HepG2 (cell line): ENCODE data around the gene TACC2. TPM values are rescaled to one million over a fixed set of nuclear protein-coding genes. Genes with fewer than 3 reads are reported as not detected.

ENCODE experiments used
- BHLHE40 ChIP-seq: IDR thresholded peaks from 2 replicates; pipeline ENCODE4 v1.6.1; 2011; ENCODE audit warnings: low read length, improper control_type of control experiment
- ELF1 ChIP-seq: sonication (generic); formaldehyde crosslinking; IDR thresholded peaks from 2 replicates; pipeline ENCODE4 v1.4.0; 2020; ENCODE audit warnings: missing genetic modification reagents
- FOSL2 ChIP-seq: sonication (generic); formaldehyde crosslinking; IDR thresholded peaks from 2 replicates; pipeline ENCODE4 v1.4.0; 2020; ENCODE audit warnings: missing genetic modification reagents
- FOXA3 ChIP-seq: IDR thresholded peaks from 2 replicates; pipeline ENCODE4 v1.6.1; 2016; ENCODE audit warnings: missing genetic modification reagents, missing compliant biosample characterization
- HOMEZ ChIP-seq: IDR thresholded peaks from 2 replicates; pipeline ENCODE4 v1.6.1; 2016; ENCODE audit warnings: low read depth
- KMT2B ChIP-seq: IDR thresholded peaks from 2 replicates; pipeline ENCODE4 v1.6.1; 2016; ENCODE audit warnings: missing genetic modification reagents, missing compliant biosample characterization
- PHF8 ChIP-seq: sonication (generic); formaldehyde crosslinking; IDR thresholded peaks from 2 replicates; pipeline ENCODE4 v1.5.0; 2020; ENCODE audit warnings: missing genetic modification reagents
- PRDM10 ChIP-seq: sonication (generic); formaldehyde crosslinking; IDR thresholded peaks from 2 replicates; pipeline ENCODE4 v1.4.0; 2020; ENCODE audit warnings: low read depth, missing genetic modification reagents
- RARA ChIP-seq: IDR thresholded peaks from 2 replicates; pipeline ENCODE4 v1.6.1; 2016; ENCODE audit warnings: missing genetic modification reagents, missing compliant biosample characterization
- SALL1 ChIP-seq: sonication (generic); formaldehyde crosslinking; IDR thresholded peaks from 2 replicates; pipeline ENCODE4 v1.8.0; 2022; ENCODE audit warnings: mild to moderate bottlenecking, missing genetic modification reagents
- SOX5 ChIP-seq: IDR thresholded peaks from 2 replicates; pipeline ENCODE4 v1.6.1; 2016; ENCODE audit warnings: borderline replicate concordance
- TBL1XR1 ChIP-seq: fragments of 150-350 bp; IDR thresholded peaks from 2 replicates; pipeline ENCODE4 v1.6.1; 2014; ENCODE audit warnings: borderline replicate concordance, low read length; ENCODE audit not compliant: partially characterized antibody
- THAP11 ChIP-seq: IDR thresholded peaks from 2 replicates; pipeline ENCODE4 v1.6.1; 2016; ENCODE audit warnings: missing biosample characterization, missing genetic modification reagents
- ZBTB7B ChIP-seq: sonication (generic); formaldehyde crosslinking; IDR thresholded peaks from 2 replicates; pipeline ENCODE4 v1.4.0; 2020; ENCODE audit warnings: missing genetic modification reagents
- ZNF234 ChIP-seq: sonication (generic); formaldehyde crosslinking; conservative IDR thresholded peaks from 2 replicates; pipeline ENCODE4 v1.5.1; 2020; ENCODE audit warnings: mild to moderate bottlenecking, missing genetic modification reagents
- ZNF33B ChIP-seq: sonication (generic); formaldehyde crosslinking; IDR thresholded peaks from 2 replicates; pipeline ENCODE4 v1.5.1; 2020; ENCODE audit warnings: mild to moderate bottlenecking, missing genetic modification reagents
- ZNF781 ChIP-seq: sonication (generic); formaldehyde crosslinking; IDR thresholded peaks from 2 replicates; pipeline ENCODE4 v1.5.1; 2020; ENCODE audit warnings: borderline replicate concordance, mild to moderate bottlenecking, missing genetic modification reagents; ENCODE audit errors: not compliant biosample characterization
- ZSCAN22 ChIP-seq: sonication (generic); formaldehyde crosslinking; IDR thresholded peaks from 2 replicates; pipeline ENCODE4 v1.4.0; 2020; ENCODE audit warnings: mild to moderate bottlenecking, missing genetic modification reagents
- polyA plus RNA-seq, 8 experiments: library from polyadenylated mRNA; depleted of rRNA in 3 of 8; stranded (reverse) in 7 of 8; unstranded in 1 of 8; fragments of >200 nt; fragmentation: Illumina TruSeq in 4 of 8; extraction: Trizol in 4 of 8; gene quantifications; 2 replicates each; pipeline versions ENCODE4 v1.2.1 to v1.2.3, GENCODE V29; 2011 to 2016; ENCODE audit warnings: low read depth in 4 of 8, missing spikeins in 1 of 8, mixed read lengths in 1 of 8; ENCODE audit not compliant: insufficient read depth in 1 of 8
- total RNA-seq, 5 experiments: library from RNA; depleted of rRNA; stranded (reverse); fragments of >200 nt; fragmentation: Illumina TruSeq; extraction: Trizol; gene quantifications; 2 replicates each; pipeline ENCODE4 v1.2.3, GENCODE V29; 2016; ENCODE audit warnings: low read depth in 1 of 5
- TF ChIP-seq, protein P1 (sequence below): sonication (generic); formaldehyde crosslinking; IDR thresholded peaks from 2 replicates; pipeline ENCODE4 v1.8.0; 2022; ENCODE audit warnings: missing genetic modification reagents, mild to moderate bottlenecking, borderline replicate concordance
- TF ChIP-seq, protein P2 (sequence below): sonication (generic); formaldehyde crosslinking; conservative IDR thresholded peaks from 2 replicates; pipeline ENCODE4 v1.4.0; 2020; ENCODE audit warnings: missing genetic modification reagents

The TACC2 gene
- total and polyA plus RNA-seq, 2 of the 13 experiments (the other 11 are each of a cell fraction or from before 2014, with no cell fraction given), result 11.8 to 16.0 TPM

DNA sequence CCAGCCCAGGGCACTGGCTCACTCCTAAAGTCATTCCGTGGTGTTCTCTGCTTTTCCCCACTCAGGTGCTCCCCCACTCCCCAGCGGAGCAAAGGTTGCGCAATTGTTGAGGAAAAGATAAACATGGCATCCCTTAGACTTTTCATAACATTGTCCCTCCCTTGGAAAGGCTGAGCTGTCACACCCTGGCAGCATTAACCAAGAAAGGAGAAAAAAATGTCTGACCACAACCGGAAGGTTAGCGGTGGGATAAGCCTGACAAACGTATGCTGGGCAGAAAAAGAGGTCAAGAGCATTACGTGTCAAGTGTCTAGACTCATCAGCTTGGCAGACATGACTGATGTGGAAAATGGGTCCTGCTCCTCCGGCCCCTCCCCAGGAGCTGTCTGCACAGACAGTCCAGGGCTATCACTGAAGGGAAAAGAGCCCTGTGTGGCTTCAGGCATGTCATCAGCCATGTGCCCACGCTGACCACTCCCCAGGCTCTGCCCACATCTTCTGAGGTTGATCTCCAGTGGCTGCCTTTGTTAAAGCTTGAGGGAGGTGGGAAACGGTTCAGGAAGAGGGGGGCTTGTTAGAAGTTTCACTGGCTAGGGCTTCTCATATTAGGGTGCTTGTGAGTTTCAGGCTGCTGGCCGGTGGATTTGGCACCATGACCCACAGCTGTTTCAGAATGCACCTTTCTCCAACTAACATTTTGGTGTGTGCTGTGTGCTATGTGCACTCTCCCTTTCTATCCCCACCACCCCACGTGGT lies 312.3 kb downstream of the TACC2 start (continued):
- TF ChIP-seq FOSL2 (CRISPR knock-in tag) (peak; percentile 41), HOMEZ (peak; percentile 55; the same call in 1 of the 2 replicates), ZNF234 (no peak), RARA (peak; percentile 47; the same call in 1 of the 2 replicates), KMT2B (CRISPR knock-in tag) (no peak), ZNF781 (CRISPR knock-in tag) (no peak), ZBTB7B (CRISPR knock-in tag) (no peak), THAP11 (CRISPR knock-in tag) (peak; percentile 42), FOXA3 (peak; percentile 80; the same call in 1 of the 2 replicates), SOX5 (CRISPR knock-in tag) (peak; percentile 20; the same call in 1 of the 2 replicates), PRDM10 (CRISPR knock-in tag) (peak; percentile 67; the same call in 1 of the 2 replicates), SALL1 (CRISPR knock-in tag) (peak; percentile 56; the same call in 1 of the 2 replicates), ZSCAN22 (CRISPR knock-in tag) (no peak), ELF1 (CRISPR knock-in tag) (0 out of 2 replicates have a peak, but pooled peaks have one; percentile 13), PHF8 (no peak), BHLHE40 (no peak), TBL1XR1 (no peak), ZNF33B (CRISPR knock-in tag) (no peak)
- TF ChIP-seq, protein P1, sequence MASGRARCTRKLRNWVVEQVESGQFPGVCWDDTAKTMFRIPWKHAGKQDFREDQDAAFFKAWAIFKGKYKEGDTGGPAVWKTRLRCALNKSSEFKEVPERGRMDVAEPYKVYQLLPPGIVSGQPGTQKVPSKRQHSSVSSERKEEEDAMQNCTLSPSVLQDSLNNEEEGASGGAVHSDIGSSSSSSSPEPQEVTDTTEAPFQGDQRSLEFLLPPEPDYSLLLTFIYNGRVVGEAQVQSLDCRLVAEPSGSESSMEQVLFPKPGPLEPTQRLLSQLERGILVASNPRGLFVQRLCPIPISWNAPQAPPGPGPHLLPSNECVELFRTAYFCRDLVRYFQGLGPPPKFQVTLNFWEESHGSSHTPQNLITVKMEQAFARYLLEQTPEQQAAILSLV, result no peak
- TF ChIP-seq, protein P2, sequence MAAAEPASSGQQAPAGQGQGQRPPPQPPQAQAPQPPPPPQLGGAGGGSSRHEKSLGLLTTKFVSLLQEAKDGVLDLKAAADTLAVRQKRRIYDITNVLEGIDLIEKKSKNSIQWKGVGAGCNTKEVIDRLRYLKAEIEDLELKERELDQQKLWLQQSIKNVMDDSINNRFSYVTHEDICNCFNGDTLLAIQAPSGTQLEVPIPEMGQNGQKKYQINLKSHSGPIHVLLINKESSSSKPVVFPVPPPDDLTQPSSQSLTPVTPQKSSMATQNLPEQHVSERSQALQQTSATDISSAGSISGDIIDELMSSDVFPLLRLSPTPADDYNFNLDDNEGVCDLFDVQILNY (CRISPR knock-in tag), result no peak
